ENCODE data around the gene LHFPL2. TPM values are rescaled to one million over a fixed set of nuclear protein-coding genes. Genes with fewer than 3 reads are reported as not detected.

LHFPL2 gene
- total and polyA plus RNA-seq, 9 of the 15 experiments (the other 6 are each of a cell fraction or from before 2014, with no cell fraction given), result 1.0 to 6.6 (median 4.6) TPM

GRCh38 chr5:78486218-78486617 lies 162.4 kb downstream of the LHFPL2 start:
- Histone ChIP-seq H3K36me3 (ENCODE audit: control insufficient read depth, insufficient read depth, low read length) (peaks cover 45% of the 10 kb centered on the region), H3K27ac (ENCODE audit: extremely low read depth, low read depth, low read length) (no peak overlapping the region), H3K9me3 (replicated peaks; ENCODE audit: control insufficient read depth, insufficient read depth, low read depth, low read length) (no peaks in the 10 kb centered on the region; the same call in 1 of the 2 replicates), H3K79me2 (ENCODE audit: control insufficient read depth, insufficient read depth, low read length) (peaks cover 3% of the 10 kb centered on the region; the same call in 1 of the 3 replicates), H3K4me3 (no peak overlapping the region), H3K27me3 (ENCODE audit: control insufficient read depth in 2 of 2, insufficient read depth in 2 of 2, low read length in 2 of 2) (no peaks in the 10 kb centered on the region), H3K9me1 (ENCODE audit: control insufficient read depth, insufficient read depth, low read length) (no peaks in the 10 kb centered on the region), H3K4me2 (ENCODE audit: insufficient read depth, low read length) (no peak overlapping the region), H2AFZ (ENCODE audit: low read depth, low read length) (no peak overlapping the region), H3K4me1 (replicated peaks in 1 of 2; ENCODE audit: control insufficient read depth in 2 of 2, insufficient read depth in 2 of 2, low read length in 2 of 2) (peaks cover 8 to 48% of the 10 kb centered on the region in 2 experiments), H3K9ac (ENCODE audit: insufficient read depth in 1 of 2, low read depth in 2 of 2, low read length in 2 of 2) (no peak overlapping the region), H4K20me1 (replicated peaks; ENCODE audit: control insufficient read depth, insufficient read depth, low read length) (no peaks in the 10 kb centered on the region)
- WGBS (ENCODE audit: insufficient coverage, low coverage, missing lambda C conversion rate), result 90% methylated on average over 2 of the region's 2 CpGs
- POLR2A ChIA-PET, result no interaction called here
- in situ Hi-C loops (cut with MboI), result no loop called here
- no peak for FAIRE-seq
- no peak for TF ChIP-seq RBM17 (IDR thresholded peaks at IDR 0.05; ENCODE audit: borderline replicate concordance, low read depth, low read length)
- BruUV-seq (replicated peaks), result no TSS peak
- intact Hi-C loops (cut with micrococcal nuclease), result no loop called here
- no peak for DNase-seq (ENCODE audit: extremely low read depth in 1 of 4, low spot score in 3 of 4)
- CTCF ChIA-PET (ENCODE audit: low intra/inter-chr PET ratio), result no interaction called here
- no peak for ATAC-seq

DNA sequence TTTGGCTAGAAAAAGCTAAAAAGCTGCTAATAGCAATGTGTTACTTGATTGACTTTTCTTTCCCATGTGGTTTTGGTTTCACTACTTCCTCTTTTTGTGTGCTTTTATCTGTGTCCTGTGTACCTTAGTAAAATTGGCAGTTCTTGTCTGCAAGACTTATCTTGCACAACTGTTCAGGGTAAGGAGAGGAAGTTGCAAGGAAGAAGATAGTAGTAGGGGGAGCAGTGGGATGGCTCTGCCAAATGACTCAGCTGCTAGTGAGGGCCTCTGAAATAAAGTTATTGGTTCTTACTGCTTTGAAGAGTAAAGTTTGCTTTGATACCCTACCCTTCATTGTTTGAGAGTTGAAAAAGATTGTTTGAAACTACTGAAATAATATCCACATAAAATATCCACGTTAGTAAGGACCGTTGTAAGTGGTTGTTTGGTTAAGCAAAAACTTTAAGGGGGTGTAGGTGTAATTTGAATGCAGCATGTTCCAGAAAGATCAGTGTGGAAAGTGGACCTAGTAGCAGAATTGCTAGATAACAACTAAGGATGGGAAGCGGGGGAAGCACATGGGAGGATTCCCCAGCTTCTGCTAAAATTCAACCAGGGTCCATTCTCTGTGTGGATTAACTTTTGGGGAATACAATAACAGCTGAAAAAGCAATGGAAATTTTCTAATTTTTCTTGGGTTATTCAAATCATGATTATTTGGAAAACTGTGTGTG lies 164.6 kb downstream of the LHFPL2 start:
- Histone ChIP-seq H3K79me2 (ENCODE audit: control insufficient read depth, insufficient read depth, low read length) (peaks cover 3% of the 10 kb centered on the region; the same call in 1 of the 3 replicates), H3K9ac (ENCODE audit: insufficient read depth in 1 of 2, low read depth in 2 of 2, low read length in 2 of 2) (peak overlapping the region in 1 of 2 experiments; percentile 46; a peak in 2 of 4 replicates), H3K27ac (ENCODE audit: extremely low read depth, low read depth, low read length) (peak overlapping the region; percentile 74), H3K9me1 (ENCODE audit: control insufficient read depth, insufficient read depth, low read length) (no peaks in the 10 kb centered on the region), H3K4me2 (ENCODE audit: insufficient read depth, low read length) (peak overlapping the region; percentile 69), H3K4me3 (no peak overlapping the region), H3K4me1 (replicated peaks in 1 of 2; ENCODE audit: control insufficient read depth in 2 of 2, insufficient read depth in 2 of 2, low read length in 2 of 2) (peaks cover 8 to 48% of the 10 kb centered on the region in 2 experiments), H4K20me1 (replicated peaks; ENCODE audit: control insufficient read depth, insufficient read depth, low read length) (no peaks in the 10 kb centered on the region), H2AFZ (ENCODE audit: low read depth, low read length) (peak overlapping the region; percentile 71), H3K27me3 (ENCODE audit: control insufficient read depth in 2 of 2, insufficient read depth in 2 of 2, low read length in 2 of 2) (no peaks in the 10 kb centered on the region), H3K36me3 (ENCODE audit: control insufficient read depth, insufficient read depth, low read length) (peaks cover 38% of the 10 kb centered on the region), H3K9me3 (replicated peaks; ENCODE audit: control insufficient read depth, insufficient read depth, low read depth, low read length) (no peaks in the 10 kb centered on the region; the same call in 1 of the 2 replicates)
- ATAC-seq (peak; percentile 98), DNase-seq (ENCODE audit: extremely low read depth in 1 of 4, low spot score in 3 of 4) (peak; percentile 22 to 91 (median 61)), FAIRE-seq (peak; percentile 99)
- ChIA-PET POLR2A (interaction anchor here (0.5 to 1.1 kb wide), 8 partner anchors 10 to 592 kb away, joined by 3 to 9 read pairs (median 3); no protein-coding TSS in a partner anchor), CTCF (ENCODE audit: low intra/inter-chr PET ratio) (no interaction called here)
- intact Hi-C loops (cut with micrococcal nuclease), result loop anchor here (2.0 kb wide), 2 partner anchors 25 to 43 kb away; no protein-coding TSS in a partner anchor
- no TSS peak for BruUV-seq (replicated peaks)
- in situ Hi-C loops (cut with MboI), result loop anchor here (5.0 kb wide), 1 partner anchor 48 kb away; no protein-coding TSS in a partner anchor
- WGBS (ENCODE audit: insufficient coverage, low coverage, missing lambda C conversion rate), result 0% methylated on average over 3 of the region's 3 CpGs
- TF ChIP-seq IFI16 (CRISPR knock-in tag; IDR thresholded peaks at IDR 0.05) (no peak), ZSCAN32 (CRISPR knock-in tag; IDR thresholded peaks at IDR 0.05) (no peak), CBX3 (IDR thresholded peaks at IDR 0.05; ENCODE audit: borderline replicate concordance in 1 of 2, low read length in 2 of 2) (peak in 1 of 2 experiments; percentile 98; a peak in 2 of 3 replicates), BMI1 (IDR thresholded peaks at IDR 0.05; ENCODE audit: low read length) (no peak), ATF2 (CRISPR knock-in tag; IDR thresholded peaks at IDR 0.05) (no peak), RBM14 (IDR thresholded peaks at IDR 0.05; ENCODE audit: borderline replicate concordance, insufficient read depth, low read depth, low read length) (no peak), NR2C1 (IDR thresholded peaks at IDR 0.05) (0 out of 2 replicates have a peak, but pooled peaks have one; percentile 8), NR2C1 (tag; IDR thresholded peaks at IDR 0.05) (no peak), SRSF7 (optimal IDR thresholded peaks at IDR 0.05; ENCODE audit: low read depth, low read length) (no peak)
- TF ChIP-seq, protein P1, sequence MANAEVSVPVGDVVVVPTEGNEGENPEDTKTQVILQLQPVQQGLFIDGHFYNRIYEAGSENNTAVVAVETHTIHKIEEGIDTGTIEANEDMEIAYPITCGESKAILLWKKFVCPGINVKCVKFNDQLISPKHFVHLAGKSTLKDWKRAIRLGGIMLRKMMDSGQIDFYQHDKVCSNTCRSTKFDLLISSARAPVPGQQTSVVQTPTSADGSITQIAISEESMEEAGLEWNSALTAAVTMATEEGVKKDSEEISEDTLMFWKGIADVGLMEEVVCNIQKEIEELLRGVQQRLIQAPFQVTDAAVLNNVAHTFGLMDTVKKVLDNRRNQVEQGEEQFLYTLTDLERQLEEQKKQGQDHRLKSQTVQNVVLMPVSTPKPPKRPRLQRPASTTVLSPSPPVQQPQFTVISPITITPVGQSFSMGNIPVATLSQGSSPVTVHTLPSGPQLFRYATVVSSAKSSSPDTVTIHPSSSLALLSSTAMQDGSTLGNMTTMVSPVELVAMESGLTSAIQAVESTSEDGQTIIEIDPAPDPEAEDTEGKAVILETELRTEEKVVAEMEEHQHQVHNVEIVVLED (CRISPR knock-in tag; IDR thresholded peaks at IDR 0.05), result no peak

Measured in K562 (cell line).